Stimulated activated CD8-positive, alpha-beta memory T cell treated with anti-CD3 and anti-CD28 coated beads, Interleukin-7, amount 100 ng/mL, for 4 hours (primary cell): Measurements from ENCODE around the gene ENOX1.
"Not testable (repeated sequence)": the region's sequence is repeated elsewhere in the genome, so short reads cannot be mapped to it uniquely, and the experiment has no call there.

ENCODE experiments used
- DNase-seq, 2 donors: peaks; one replicate each; pipeline ENCODE4 v3.0.0-alpha.2; 2020; ENCODE audit warnings: low read depth in 2 of 2

ENOX1 gene

DNA sequence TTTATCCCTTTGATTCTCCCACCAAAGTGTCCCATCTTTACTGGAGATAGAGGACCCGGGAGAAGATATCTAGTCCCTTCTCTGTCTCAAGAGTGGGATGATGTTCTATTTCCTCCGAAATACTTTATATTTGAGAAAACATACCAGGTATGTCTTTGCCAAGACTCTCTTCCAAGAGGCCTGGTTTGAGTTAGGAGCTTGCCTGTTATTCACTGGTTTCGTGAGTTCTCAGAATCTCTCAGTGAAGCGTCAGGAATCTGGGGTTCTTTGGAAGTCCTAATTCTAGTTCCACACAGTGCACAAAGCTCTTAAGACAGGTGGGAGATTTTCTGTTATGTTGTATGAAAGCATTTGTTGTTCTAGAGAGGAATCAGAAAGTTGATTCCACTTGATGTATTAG lies 581.4 kb downstream of the ENOX1 start:
- no peak for DNase-seq

DNA sequence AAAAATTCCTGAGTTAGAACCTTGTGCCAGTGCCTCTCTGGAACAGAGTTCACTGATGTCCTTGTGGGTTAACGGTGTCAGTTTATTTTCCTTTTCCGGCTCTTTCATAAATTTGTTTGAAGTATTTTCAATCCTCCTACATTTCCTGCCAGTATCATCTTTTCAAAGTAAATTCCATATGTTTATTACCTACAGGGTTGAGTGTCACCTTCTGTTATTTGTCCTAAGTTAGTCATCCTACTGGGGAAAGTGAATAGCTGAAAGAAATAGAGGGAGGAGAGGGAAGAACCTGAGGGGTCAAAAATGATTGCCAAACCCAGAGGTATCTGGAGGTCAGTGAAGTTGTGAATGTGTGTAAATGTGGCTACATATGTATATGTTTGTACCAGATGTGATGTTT lies 582.2 kb downstream of the ENOX1 start:
- DNase-seq, result no peak

DNA sequence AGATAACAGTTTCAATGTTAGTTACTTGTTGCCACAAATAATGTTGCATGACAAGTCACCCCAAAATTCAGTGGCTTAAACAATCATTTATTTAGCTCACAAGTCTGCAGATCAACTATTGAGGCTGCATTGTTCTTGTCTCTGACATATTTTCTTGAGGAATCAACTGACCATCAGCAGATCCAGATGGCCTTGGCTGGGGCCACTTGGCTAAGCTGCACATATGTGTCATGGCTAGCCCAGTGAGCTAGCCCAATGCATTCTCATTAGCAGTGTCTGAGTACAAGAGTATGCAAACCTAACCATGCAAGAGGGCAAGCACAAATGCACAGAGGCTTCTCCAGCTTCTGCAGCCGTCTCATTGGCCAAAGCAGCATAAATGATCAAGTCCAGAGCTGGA lies 583.0 kb downstream of the ENOX1 start:
- DNase-seq, result no peak

DNA sequence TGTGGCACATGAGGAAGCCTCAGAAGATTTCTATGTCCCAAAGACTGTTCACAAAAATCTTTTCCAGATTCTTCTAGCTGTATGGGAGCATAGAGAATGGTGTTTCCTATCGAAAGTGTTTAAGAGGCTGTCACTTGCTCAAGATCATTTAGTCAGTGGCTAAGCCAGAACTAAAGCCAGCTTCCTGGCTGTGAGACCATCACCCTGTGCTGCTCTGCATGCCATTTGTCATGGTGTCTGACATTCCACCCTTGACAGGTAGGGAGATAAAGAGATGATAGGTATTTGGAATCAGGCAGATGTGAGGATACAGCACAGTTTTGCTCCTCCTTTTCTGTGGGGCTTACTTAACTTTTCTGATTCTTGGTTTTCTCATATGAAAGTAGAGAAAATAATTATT lies 586.0 kb downstream of the ENOX1 start:
- no peak for DNase-seq

DNA sequence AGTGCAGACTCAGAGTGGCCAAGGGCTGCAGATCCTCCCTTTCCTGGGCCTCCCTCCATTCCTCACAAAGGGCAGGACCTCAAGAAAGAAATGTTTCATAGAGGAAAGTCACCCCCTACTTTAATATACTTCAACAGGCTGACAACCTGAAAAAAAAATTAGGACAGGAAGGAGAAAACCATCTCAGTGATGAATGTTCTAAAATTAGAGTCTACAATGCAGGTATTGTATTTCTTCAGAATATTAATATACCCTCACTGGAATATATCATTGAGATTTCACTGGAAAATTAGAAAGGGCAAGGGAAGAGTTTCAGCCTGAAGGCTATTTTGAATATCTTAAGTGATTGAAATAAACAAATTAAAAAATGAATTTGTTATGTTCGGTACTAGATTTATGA lies 586.5 kb downstream of the ENOX1 start:
- DNase-seq, result no peak

DNA sequence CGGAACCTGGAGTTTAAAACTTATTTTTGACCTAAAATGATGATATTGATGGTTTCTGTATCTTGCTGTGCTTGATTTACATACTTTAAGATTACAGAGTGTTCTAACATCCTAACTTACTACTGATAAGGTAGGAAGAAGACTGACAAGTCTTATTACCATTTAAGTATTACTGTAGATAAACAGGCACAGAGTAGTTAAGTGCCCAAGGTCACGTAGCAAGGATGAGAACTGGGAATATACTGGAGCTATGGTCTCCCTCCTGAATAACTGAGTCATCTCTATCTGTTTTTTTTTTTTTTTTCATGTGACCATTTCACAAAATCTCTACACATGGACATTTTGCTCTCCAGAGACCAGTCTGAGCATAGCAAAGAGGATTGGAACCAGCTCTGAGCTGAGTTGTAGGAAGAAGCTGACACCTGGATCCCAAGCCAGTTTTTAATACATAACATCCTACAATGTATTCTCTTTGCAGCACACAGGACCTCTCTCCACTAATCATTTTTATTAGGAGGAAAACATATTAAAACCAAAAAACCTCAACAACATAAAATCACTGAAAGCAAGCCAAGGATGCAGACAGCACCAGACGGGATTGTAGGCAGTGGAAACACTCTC lies 589.9 kb downstream of the ENOX1 start:
- DNase-seq, result no peak

DNA sequence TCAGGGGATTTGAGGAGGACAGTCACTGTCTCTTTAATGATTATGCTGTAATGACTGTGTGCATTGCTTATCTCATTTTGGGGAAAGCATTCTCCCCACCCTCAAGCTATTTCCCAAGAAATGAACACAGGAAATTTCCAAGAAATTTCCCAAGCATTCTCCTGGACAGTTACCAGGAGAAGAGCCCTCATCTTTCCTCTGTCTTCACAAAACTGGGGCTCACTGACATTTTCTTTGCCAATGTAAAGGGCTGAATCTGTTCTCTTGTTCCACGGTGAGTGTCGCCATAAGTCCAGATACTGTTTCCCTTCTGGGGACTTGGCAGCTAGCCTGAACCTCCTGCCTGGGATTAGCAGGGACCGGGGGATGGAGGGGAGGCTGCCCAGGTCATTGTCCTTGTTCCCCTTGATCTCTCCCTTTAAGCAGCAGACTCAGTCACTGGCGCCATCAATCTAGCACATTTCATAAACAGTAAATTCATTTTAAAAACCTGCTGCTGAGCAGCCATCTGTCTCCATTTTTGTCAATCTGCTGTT lies 590.6 kb downstream of the ENOX1 start:
- no peak for DNase-seq

DNA sequence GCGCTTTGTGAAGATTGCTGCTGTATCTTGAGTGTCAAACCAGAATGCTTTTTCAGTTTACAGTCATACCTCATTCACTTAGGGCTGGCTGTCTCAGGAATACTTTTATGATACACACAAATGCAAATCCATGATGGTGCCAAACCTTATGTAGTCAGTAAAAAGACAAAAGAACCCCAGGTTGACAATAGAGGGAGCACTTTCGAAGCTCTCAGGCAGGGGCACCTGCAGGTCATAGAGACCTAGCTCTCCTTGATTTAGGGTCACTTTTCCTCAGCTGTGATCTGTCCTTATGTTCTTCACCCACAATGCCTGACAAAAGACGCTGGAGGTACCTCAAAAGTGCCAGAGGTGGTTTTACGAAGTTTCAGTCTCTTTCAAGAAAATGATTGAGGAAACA lies 591.2 kb downstream of the ENOX1 start:
- no peak for DNase-seq

DNA sequence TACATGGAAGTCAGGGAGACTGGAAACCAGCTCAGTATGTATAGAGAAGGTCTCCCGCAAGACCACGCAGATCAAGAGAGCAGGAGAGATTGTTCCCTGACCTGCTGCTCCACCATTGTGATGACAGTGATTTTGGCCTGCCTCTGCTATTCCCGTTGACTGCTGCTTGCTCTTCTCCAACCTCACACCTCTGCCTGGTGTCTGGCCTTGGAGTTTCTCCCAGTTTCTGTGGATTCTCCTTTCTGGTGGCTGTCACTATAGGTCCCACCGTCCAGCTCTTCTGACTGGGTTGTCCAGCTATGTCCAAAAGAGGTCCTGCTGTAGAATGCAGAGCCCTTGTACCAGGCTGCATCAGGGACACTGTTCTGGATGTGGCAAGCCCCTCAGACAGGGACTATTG lies 591.7 kb downstream of the ENOX1 start:
- no peak for DNase-seq

DNA sequence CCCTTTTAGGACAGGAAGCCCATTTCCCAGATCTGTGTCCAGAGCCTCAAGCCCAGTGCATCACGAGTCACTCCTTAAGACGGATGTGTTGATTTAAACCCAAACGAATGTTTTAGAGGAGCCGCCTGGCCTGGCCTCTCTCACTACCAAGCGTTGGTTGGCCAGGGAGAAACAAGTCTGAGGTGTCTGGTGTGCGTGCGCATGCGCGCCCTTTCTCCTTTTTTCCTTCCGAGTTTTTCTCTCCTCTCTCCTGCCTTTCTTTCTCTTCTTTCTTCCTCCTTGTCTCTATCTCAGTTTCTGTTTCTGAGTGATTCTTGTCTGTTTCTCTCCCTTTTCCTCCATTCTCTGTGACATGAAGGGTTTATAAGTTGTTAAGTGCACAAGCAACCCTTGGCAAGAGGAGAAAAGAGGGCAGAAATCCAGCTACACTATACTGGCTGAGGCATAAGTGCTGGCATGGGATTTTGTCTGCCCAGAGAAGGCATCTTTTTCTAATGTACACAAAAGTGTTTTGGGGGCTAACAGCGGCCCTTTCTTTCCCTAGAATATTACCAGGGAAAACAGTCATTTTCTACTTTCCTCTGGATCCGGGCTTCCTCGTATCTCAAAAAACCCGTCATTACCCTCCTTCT lies 592.9 kb downstream of the ENOX1 start:
- DNase-seq, result no peak

DNA sequence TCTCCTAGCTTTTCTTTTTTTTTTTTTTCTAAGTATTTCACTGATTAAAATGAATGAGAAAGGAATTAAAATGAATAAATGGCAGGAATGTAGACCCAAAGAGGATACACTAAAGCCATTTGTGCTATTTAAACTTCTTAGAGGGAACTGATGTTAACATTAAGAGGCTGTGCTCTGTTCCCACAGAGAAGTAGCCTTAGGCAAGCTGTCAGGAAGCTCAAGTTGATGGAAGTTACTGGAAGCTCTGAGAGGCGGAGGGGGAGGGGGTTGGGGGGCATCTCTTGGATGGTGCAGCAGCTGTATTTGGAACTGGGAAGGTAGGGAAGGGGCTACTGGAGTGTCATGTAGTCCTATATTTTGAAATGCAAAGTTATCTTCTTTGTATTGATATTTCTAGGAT lies 595.2 kb downstream of the ENOX1 start:
- DNase-seq, result no peak

DNA sequence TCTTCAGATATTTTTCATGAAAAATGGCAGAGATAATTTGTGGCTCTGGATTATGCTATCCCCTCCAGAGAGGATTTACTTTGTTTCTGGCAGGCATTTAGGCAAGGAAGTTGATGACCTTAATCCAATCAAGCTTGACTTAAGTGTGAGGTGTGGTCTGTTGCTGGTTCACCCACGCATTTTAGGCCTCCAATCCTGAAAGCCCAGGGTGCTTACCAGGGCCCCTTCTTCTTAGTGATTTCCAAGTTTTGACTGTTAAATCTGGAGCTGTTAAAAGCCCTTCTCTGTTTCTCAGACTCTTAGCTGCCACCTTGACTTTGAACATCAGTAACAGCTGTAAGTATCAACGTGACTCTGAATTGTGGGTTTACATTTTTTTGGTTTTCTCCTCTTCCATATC lies 601.5 kb downstream of the ENOX1 start:
- no peak for DNase-seq

DNA sequence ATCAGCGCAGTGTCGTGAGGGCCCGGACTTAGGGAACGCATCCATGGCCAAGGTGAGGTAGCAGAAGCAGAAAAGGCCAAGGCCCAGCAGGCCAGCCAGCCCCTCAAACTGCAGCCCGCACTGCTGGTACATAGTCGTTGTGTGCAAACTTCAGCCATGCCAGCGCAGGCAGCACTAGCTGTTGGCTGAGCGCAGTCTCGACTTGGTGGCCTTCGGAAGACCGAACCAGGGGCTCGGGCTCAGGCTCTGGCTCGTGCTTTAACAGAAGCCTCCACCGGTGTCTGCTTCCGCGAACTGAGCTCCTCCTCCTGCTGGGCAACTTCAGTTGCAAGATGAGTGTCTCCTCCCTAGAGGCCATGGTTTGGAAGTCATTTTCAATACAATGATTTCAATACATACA lies 605.9 kb downstream of the ENOX1 start:
- no peak for DNase-seq

DNA sequence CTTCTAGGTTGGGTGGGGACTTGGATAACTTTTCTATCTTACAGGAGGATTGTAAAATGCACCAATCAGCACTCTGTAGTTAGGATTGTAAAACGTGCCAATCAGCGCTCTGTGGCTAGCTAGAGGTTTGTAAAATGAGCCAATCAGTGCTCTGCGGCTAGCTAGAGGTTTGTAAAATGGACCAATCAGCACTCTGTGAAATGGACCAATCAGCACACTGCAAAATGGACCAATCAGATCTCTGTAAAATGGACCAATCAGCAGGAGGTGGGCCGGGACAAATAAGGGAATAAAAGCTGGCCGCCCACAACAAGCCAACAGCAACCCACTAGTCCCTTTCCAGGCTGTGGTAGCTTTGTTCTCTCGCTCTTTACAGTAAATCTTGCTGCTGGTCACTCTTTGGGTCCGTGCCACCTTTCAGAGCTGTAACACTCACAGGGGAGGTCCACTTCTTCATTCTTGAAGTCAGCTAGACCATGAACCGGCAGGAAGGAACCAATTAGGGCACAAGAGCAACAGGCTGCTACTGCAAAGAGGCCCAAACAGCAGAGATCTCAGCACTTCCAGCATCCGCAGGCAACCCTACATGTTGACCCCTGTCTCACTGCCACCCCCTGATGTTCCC lies 606.6 kb downstream of the ENOX1 start:
- no peak for DNase-seq

DNA sequence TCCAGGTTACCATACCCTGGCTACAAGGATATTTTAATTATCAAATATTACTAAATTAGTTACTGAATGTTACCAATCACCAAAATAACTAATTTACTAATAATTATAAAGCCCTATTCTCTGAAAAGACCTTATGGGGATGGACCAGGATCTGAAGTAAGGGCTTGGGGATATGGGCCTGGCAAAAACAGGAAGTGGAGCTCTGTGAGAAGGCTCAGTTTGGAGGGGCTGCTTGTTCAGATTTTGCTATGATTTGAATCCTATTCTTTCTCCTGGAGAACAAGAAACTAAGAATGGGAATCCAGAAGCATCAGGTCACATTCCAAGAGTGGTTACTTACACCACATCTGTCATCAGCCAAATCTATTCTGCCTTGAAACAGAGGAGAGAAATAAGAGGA lies 615.3 kb downstream of the ENOX1 start:
- no peak for DNase-seq

DNA sequence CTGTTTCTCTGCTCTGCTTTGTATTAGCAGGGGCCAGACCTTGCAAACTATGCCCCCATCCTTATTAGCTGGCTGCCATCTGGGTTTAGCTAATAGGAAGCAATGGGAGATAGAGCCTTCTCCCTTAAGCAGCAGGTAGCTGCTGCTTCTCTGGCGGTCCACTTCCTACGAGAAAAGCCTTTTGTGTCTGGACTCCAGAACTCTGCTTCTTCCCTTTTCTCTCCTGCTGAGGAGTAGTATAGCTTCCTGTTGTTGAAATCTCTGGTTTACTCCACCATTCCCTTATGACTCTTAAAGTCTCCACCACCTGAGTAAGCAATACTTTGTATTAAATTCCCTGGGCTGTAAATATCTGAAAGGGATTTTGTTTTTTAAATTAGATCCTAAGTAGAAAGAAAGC lies 616.3 kb downstream of the ENOX1 start:
- no peak for DNase-seq

DNA sequence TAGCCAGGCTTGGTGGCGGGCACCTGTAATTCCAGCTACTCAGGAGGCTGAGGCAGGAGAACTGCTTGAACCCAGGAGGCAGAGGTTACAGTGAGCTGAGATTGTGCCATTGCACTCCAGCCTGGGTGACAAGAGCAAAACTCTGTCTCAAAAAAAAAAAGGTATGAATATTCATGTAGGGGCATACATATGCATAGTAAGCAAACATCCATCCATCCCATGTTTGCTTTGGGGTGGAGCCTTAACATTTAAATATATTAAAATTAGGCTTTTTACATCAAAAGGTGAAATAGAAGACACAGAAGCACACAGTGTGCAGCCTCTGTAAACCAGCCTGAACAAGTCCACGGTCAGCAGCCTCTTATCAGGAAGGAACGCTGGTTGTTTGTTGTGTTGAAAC lies 618.3 kb downstream of the ENOX1 start:
- DNase-seq, result not testable (repeated sequence)

DNA sequence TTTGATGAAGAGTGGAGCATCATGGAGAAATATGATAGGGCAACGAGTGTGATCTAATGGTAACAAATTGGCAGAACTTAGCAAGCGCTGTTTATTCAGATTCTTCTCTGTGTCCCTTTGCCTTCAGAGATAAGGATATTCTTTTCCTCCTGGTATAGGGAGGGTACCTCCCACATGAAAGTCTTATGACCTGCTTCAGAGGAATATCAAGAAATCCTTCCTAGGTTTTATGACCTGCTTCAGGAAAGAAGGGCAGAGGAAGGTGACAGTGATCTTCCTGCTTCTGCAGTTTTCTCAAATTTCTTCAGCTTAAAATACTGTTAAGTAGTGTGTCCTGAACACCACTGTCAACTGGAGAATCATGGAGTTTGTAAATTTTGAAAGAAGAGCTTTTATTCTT lies 619.0 kb downstream of the ENOX1 start:
- DNase-seq, result no peak

DNA sequence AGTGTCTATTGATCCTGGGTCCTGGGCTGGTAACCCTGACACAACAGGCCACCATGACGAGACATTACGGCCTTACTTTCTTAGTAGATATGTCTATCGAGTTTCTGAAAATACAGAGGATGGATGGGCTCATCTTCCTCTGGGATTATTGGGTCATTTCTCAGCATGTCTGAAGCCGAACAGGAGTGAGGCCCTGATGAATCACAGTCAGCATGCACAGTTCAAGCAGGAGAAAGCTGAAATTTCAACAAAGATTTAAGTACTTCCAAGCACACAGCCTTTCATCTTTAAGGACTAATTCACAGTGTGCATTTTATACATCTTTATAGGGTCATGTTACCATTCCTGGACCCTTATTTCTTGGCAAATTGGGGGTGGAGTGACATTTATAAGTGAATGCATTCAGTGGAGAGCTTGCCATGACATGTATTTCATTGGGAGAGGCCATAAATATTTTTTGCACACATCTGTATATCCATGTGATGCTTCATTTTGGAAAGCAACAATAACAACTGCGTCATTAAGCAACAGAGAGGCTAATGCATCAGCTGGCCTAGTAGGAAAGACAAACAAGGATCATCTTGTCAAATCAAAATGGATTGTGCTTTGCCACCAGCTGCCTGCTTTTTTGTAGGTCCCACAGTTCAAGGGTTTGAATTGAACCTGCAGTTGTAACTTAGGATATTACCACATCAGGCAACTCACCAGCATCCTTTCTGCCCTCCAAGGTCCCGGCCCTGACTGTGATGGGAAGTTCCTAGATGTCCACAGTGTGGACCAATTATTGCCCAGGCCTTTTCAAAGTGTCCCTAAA lies 619.9 kb downstream of the ENOX1 start:
- no peak for DNase-seq
